Cardiac muscle cell (in vitro differentiated cells and primary cell): ENCODE results near the gene TLK1. TPM values are rescaled to one million over a fixed set of nuclear protein-coding genes. Genes with fewer than 3 reads are reported as not detected.

Experiments
- DNase-seq, 2 donors: peaks; one replicate each; pipeline versions ENCODE4 v3.0.0 to v3.0.0-alpha.2; 2010 to 2017; ENCODE audit warnings: low read depth in 1 of 2, low spot score in 1 of 2
- H3K27ac ChIP-seq: fragments of 200-600 bp; sonication (generic); 2 replicates; pipeline ENCODE4 v1.5.1; 2016
- H3K27me3 ChIP-seq: fragments of 200-600 bp; sonication (generic); 2 replicates; pipeline ENCODE4 v1.6.0; 2016; ENCODE audit warnings: control low read depth
- H3K36me3 ChIP-seq: fragments of 200-600 bp; sonication (generic); 2 replicates; pipeline ENCODE4 v1.5.1; 2016; ENCODE audit warnings: control low read depth
- H3K4me1 ChIP-seq: fragments of 200-600 bp; sonication (generic); 2 replicates; pipeline ENCODE4 v1.8.1; 2017; ENCODE audit warnings: low read depth, mild to moderate bottlenecking, mixed run types
- H3K4me3 ChIP-seq: fragments of 200-600 bp; sonication (generic); 2 replicates; pipeline ENCODE4 v1.5.1; 2016; ENCODE audit warnings: mild to moderate bottlenecking
- H3K9me3 ChIP-seq: fragments of 200-600 bp; sonication (generic); 2 replicates; pipeline ENCODE4 v1.5.1; 2017; ENCODE audit warnings: low read depth, mild to moderate bottlenecking, control low read depth
- polyA plus RNA-seq: library from polyadenylated mRNA; unstranded; fragments of >200 nt; fragmentation: Nextera tagmentation; extraction: Ambion mirVana; gene quantifications from 2 replicates; pipeline ENCODE4 v1.2.1, GENCODE V29; 2016
- total RNA-seq: library from RNA; depleted of rRNA; stranded (reverse); fragments of >200 nt; gene quantifications from 2 replicates; pipeline ENCODE4 v1.2.3, GENCODE V29; 2016
- TF ChIP-seq, protein P1 (sequence below): IDR thresholded peaks from 2 replicates; pipeline ENCODE4 v1.5.1; 2012; ENCODE audit warnings: low read depth, mild to moderate bottlenecking, low read length

TLK1 gene
- total and polyA plus RNA-seq, 2 experiments from 2014 or later, result 10.1 to 29.2 TPM

- no peak overlapping the region for H3K4me3 ChIP-seq
- no peaks in the 10 kb centered on the region for H3K4me1 ChIP-seq
- TF ChIP-seq, protein P1, sequence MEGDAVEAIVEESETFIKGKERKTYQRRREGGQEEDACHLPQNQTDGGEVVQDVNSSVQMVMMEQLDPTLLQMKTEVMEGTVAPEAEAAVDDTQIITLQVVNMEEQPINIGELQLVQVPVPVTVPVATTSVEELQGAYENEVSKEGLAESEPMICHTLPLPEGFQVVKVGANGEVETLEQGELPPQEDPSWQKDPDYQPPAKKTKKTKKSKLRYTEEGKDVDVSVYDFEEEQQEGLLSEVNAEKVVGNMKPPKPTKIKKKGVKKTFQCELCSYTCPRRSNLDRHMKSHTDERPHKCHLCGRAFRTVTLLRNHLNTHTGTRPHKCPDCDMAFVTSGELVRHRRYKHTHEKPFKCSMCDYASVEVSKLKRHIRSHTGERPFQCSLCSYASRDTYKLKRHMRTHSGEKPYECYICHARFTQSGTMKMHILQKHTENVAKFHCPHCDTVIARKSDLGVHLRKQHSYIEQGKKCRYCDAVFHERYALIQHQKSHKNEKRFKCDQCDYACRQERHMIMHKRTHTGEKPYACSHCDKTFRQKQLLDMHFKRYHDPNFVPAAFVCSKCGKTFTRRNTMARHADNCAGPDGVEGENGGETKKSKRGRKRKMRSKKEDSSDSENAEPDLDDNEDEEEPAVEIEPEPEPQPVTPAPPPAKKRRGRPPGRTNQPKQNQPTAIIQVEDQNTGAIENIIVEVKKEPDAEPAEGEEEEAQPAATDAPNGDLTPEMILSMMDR, result no peak
- no peak overlapping the region for H3K27ac ChIP-seq
- DNase-seq, result no peak
- peaks cover 2% of the 10 kb centered on the region for H3K36me3 ChIP-seq
- H3K9me3 ChIP-seq, result no peaks in the 10 kb centered on the region
- no peaks in the 10 kb centered on the region for H3K27me3 ChIP-seq
Observed at GRCh38 chr2:170972296-170973224, 188.1 kb downstream of the TLK1 start.

GRCh38 chr2:170971071-170971470, 189.6 kb downstream of the TLK1 start:
- TF ChIP-seq, protein P1, result no peak
- DNase-seq, result no peak
- Histone ChIP-seq H3K4me1 (no peaks in the 10 kb centered on the region), H3K9me3 (no peaks in the 10 kb centered on the region), H3K36me3 (peaks cover 13% of the 10 kb centered on the region), H3K27ac (no peak overlapping the region), H3K27me3 (no peaks in the 10 kb centered on the region), H3K4me3 (no peak overlapping the region)

GRCh38 chr2:170969872-170970496, 190.7 kb downstream of the TLK1 start:
- no peak overlapping the region for H3K4me3 ChIP-seq
- no peak for DNase-seq
- no peaks in the 10 kb centered on the region for H3K9me3 ChIP-seq
- H3K4me1 ChIP-seq, result no peaks in the 10 kb centered on the region
- H3K36me3 ChIP-seq, result peaks cover 17% of the 10 kb centered on the region
- no peak overlapping the region for H3K27ac ChIP-seq
- no peaks in the 10 kb centered on the region for H3K27me3 ChIP-seq
- TF ChIP-seq, protein P1, result no peak

- no peak for DNase-seq
- H3K4me1 ChIP-seq, result no peaks in the 10 kb centered on the region
- no peaks in the 10 kb centered on the region for H3K27me3 ChIP-seq
- H3K36me3 ChIP-seq, result peaks cover 20% of the 10 kb centered on the region
- TF ChIP-seq, protein P1, result no peak
- H3K9me3 ChIP-seq, result no peaks in the 10 kb centered on the region
- H3K4me3 ChIP-seq, result no peak overlapping the region
- no peak overlapping the region for H3K27ac ChIP-seq
Observed at GRCh38 chr2:170969030-170969429, 191.7 kb downstream of the TLK1 start.

GRCh38 chr2:170968205-170969003, 192.3 kb downstream of the TLK1 start:
- Histone ChIP-seq H3K36me3 (peaks cover 27% of the 10 kb centered on the region), H3K9me3 (no peaks in the 10 kb centered on the region), H3K4me1 (no peaks in the 10 kb centered on the region), H3K4me3 (no peak overlapping the region), H3K27ac (peak overlapping the region; percentile 3), H3K27me3 (no peaks in the 10 kb centered on the region)
- TF ChIP-seq, protein P1, result no peak
- DNase-seq, result no peak
